ENCODE data around the gene TDRD10. TPM values are rescaled to one million over a fixed set of nuclear protein-coding genes. Genes with fewer than 3 reads are reported as not detected.

Gene TDRD10
- total RNA-seq, 1 experiment from 2014 or later, result 0.31 TPM

DNA sequence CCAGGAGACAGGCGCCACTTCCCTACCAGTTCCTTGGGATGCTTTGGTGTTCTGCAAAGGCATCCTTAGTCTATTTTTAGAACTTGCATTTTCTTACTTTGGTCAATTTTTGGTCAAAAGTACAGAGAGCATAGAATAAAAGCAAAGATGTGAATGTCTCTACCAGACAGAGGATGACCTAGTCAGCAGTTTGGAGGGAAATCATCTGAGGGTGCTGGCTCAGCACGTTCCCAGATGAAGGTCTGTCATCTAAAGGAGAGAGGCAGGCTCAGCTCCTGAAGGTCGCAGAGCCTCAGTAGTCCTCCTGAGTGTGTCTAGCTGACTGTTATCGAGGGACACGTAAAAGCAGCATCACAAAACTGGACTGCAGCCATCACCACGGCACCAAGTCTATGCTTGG, 80.9 kb downstream of the TDRD10 start:
- H3K27ac Mint-ChIP-seq, result no peak overlapping the region
- H3K4me2 ChIP-seq (ENCODE audit: insufficient read depth, insufficient read length, low read length), result no peak overlapping the region
- no peaks in the 10 kb centered on the region for H3K79me1 ChIP-seq (ENCODE audit: insufficient read depth, low read depth, low read length, poor library complexity, severe bottlenecking)
- H2AK5ac ChIP-seq (ENCODE audit: insufficient read length, low read length), result no peak overlapping the region
- H3K79me2 ChIP-seq (ENCODE audit: insufficient read depth, low read length), result no peaks in the 10 kb centered on the region
- H3K4me1 ChIP-seq (ENCODE audit: insufficient read depth, low read length), result no peaks in the 10 kb centered on the region
- no peak overlapping the region for H3K9ac ChIP-seq (ENCODE audit: extremely low read depth, insufficient read length, low read length)
- H3K18ac ChIP-seq (ENCODE audit: insufficient read length, low read depth, low read length), result no peak overlapping the region
- no peak overlapping the region for H3K4ac ChIP-seq (ENCODE audit: low read depth, low read length)
- H3K27me3 ChIP-seq (ENCODE audit: insufficient read depth, low read length), result no peaks in the 10 kb centered on the region
- H4K5ac ChIP-seq (ENCODE audit: insufficient read length, low read depth, low read length), result no peak overlapping the region
- H3K14ac ChIP-seq (ENCODE audit: insufficient read depth, low read length), result no peak overlapping the region
- H3K23ac ChIP-seq (ENCODE audit: insufficient read length, low read depth, low read length), result no peak overlapping the region
- H3K23me2 ChIP-seq (ENCODE audit: insufficient read length, low read depth, low read length, poor library complexity, severe bottlenecking), result no peaks in the 10 kb centered on the region
- H3K9me3 Mint-ChIP-seq, result no peaks in the 10 kb centered on the region
- H4K91ac ChIP-seq (ENCODE audit: insufficient read length, low read depth, low read length), result no peak overlapping the region
- no peak overlapping the region for H2BK15ac ChIP-seq (ENCODE audit: low read depth, low read length)
- no peak overlapping the region for H3K27ac ChIP-seq (ENCODE audit: insufficient read length, low read depth, low read length)
- TF ChIP-seq, protein P1, sequence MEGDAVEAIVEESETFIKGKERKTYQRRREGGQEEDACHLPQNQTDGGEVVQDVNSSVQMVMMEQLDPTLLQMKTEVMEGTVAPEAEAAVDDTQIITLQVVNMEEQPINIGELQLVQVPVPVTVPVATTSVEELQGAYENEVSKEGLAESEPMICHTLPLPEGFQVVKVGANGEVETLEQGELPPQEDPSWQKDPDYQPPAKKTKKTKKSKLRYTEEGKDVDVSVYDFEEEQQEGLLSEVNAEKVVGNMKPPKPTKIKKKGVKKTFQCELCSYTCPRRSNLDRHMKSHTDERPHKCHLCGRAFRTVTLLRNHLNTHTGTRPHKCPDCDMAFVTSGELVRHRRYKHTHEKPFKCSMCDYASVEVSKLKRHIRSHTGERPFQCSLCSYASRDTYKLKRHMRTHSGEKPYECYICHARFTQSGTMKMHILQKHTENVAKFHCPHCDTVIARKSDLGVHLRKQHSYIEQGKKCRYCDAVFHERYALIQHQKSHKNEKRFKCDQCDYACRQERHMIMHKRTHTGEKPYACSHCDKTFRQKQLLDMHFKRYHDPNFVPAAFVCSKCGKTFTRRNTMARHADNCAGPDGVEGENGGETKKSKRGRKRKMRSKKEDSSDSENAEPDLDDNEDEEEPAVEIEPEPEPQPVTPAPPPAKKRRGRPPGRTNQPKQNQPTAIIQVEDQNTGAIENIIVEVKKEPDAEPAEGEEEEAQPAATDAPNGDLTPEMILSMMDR (conservative IDR thresholded peaks at IDR 0.05), result no peak
- H3K27me3 Mint-ChIP-seq (ENCODE audit: low read depth), result no peaks in the 10 kb centered on the region; the same call in 1 of the 2 replicates
- no peak overlapping the region for H4K8ac ChIP-seq (replicated peaks; ENCODE audit: insufficient read length, low read depth, low read length)
- no peak overlapping the region for H3K56ac ChIP-seq (ENCODE audit: insufficient read length, low read depth, low read length)
- H2BK12ac ChIP-seq (ENCODE audit: insufficient read length, low read depth, low read length), result no peak overlapping the region
- H4K20me1 ChIP-seq (ENCODE audit: control insufficient read depth, insufficient read depth, insufficient read length), result peaks cover 3% of the 10 kb centered on the region
- H2BK120ac ChIP-seq (ENCODE audit: low read depth, low read length, poor library complexity, severe bottlenecking), result no peak overlapping the region
- H2BK20ac ChIP-seq (ENCODE audit: low read depth, low read length, poor library complexity, severe bottlenecking), result no peak overlapping the region
- H3K4me1 Mint-ChIP-seq, result no peaks in the 10 kb centered on the region
- H3K36me3 Mint-ChIP-seq (ENCODE audit: insufficient read depth in 1 of 3, low read depth in 3 of 3), result peaks cover 62 to 97% (median 89%) of the 10 kb centered on the region in 3 experiments; a peak in 6 of 7 replicates
- no peak for DNase-seq
- WGBS (ENCODE audit: extremely low coverage, insufficient read length, low lambda C conversion rate), result no CpG with 5 or more reads among the region's 6 CpGs
- no peak overlapping the region for H3T11ph ChIP-seq (ENCODE audit: low read length)
- no peak overlapping the region for H2AFZ ChIP-seq (ENCODE audit: low read length)
- H3K4me3 Mint-ChIP-seq, result no peak overlapping the region
- no peaks in the 10 kb centered on the region for H3K9me3 ChIP-seq (ENCODE audit: control insufficient read depth, low read depth, low read length)
- no peak overlapping the region for H2BK5ac ChIP-seq (ENCODE audit: insufficient read length, low read length)
